DOHH2 (cell line): ENCODE measurements around the gene TOGARAM2.

Experiments
- CTCF ChIP-seq: fragments of 200-600 bp; sonication (generic); IDR thresholded peaks from one replicate; pipeline ENCODE4 v1.5.1; 2014; ENCODE audit warnings: antibody characterized with exemption, mild to moderate bottlenecking, low read depth, low read length; ENCODE audit not compliant: poor library complexity, severe bottlenecking
- EZH2phosphoT487 ChIP-seq: fragments of 200-600 bp; sonication (generic); IDR thresholded peaks from 2 replicates; pipeline ENCODE4 v1.6.1; 2017; ENCODE audit warnings: borderline replicate concordance, mild to moderate bottlenecking, antibody characterized with exemption, low read length, moderate library complexity, mixed read lengths

- TF ChIP-seq CTCF (no peak), EZH2phosphoT487 (no peak)
These were observed 5.3 kb downstream of the TOGARAM2 start for GRCh38 chr2:28986429-28986828.
